ENCODE results near the gene SH3GLB1.

- TF ChIP-seq CTCF (conservative IDR thresholded peaks at IDR 0.05) (no peak), EZH2 (IDR thresholded peaks at IDR 0.05; ENCODE audit: low read depth) (no peak)
Observed at GRCh38 chr1:86703696-86704457, 499 bp upstream of the SH3GLB1 start.

Data from PC-9 (cell line).